HepG2 (cell line): ENCODE results near the gene KSR1. TPM values are rescaled to one million over a fixed set of nuclear protein-coding genes. Genes with fewer than 3 reads are reported as not detected.

ENCODE experiments used
- ATAC-seq: fragments of 200-7000 bp; cut with Tn5 transposase; 3 replicates; pipeline ENCODE4 v1.9.1; 2020; ENCODE audit warnings: mild to moderate bottlenecking, moderate library complexity
- BruUV-seq: library from RNA; stranded (reverse); fragments of 400-500 nt; replicated peaks from 2 replicates; lab custom pipeline; 2021; lab: Mats Ljungman, UMichigan
- CTCF ChIA-PET: fragments of 300-600 bp; formaldehyde crosslinking; extraction: SDS; loops from one replicate; lab custom pipeline; 2021; ENCODE audit warnings: low total read pairs, inconsistent platforms, low intra/inter-chr PET ratio; lab: Yijun Ruan, JAX
- POLR2A ChIA-PET: fragments of 350-600 bp; sonication (Branson Sonifier 250); formaldehyde crosslinking; loops from one replicate; lab custom pipeline; 2020; ENCODE audit warnings: antibody characterized with exemption, inconsistent platforms; lab: Yijun Ruan, JAX
- DNase-seq: peaks from one replicate; pipeline ENCODE4 v3.0.0-alpha.2; 2015; ENCODE audit warnings: low spot score
- FAIRE-seq: peaks from 3 replicates; lab custom pipeline; 2011; peaks lifted over from hg19 to GRCh38; lab: Jason Lieb, UNC
- H2AFZ ChIP-seq: one replicate; pipeline ENCODE4 v1.6.1; 2011; ENCODE audit warnings: low read length, inconsistent platforms
- H3K27ac ChIP-seq: fragments of 300-600 bp; 3 replicates; pipeline ENCODE4 v1.8.0; 2011; ENCODE audit warnings: mixed run types, mild to moderate bottlenecking, mixed read lengths, low read length, inconsistent platforms; ENCODE audit not compliant: insufficient read depth; ENCODE audit errors: extremely low read length
- H3K27me3 ChIP-seq, 2 experiments: fragments of 200-600 bp in 1 of 2; 2 replicates in 1 of 2; 3 replicates in 1 of 2; pipeline versions ENCODE4 v1.6.0 to v1.8.0; 2011; ENCODE audit warnings: low read length in 2 of 2, mild to moderate bottlenecking in 2 of 2, moderate library complexity in 2 of 2, inconsistent platforms in 1 of 2; ENCODE audit not compliant: insufficient read depth in 2 of 2, control insufficient read depth in 1 of 2
- H3K36me3 ChIP-seq, 2 experiments: fragments of 200-600 bp in 1 of 2; replicated peaks in 1 of 2; 2 replicates in 1 of 2; 3 replicates in 1 of 2; pipeline versions ENCODE4 v1.5.1 to v1.8.0; 2011; ENCODE audit warnings: low read length in 2 of 2, inconsistent platforms in 1 of 2; ENCODE audit not compliant: insufficient read depth in 2 of 2, control insufficient read depth in 1 of 2
- H3K4me1 ChIP-seq: 2 replicates; pipeline ENCODE4 v1.5.1; 2012; ENCODE audit warnings: low read length, inconsistent platforms; ENCODE audit not compliant: insufficient read depth
- H3K4me2 ChIP-seq: 2 replicates; pipeline ENCODE4 v1.6.0; 2011; ENCODE audit warnings: low read depth, low read length, inconsistent platforms
- H3K4me3 ChIP-seq, 3 experiments: fragments of 200-600 bp in 1 of 3; sonication (generic), shearing (Covaris generic) in 1 of 3; replicated peaks in 1 of 3; 2 replicates each; pipeline ENCODE4 v1.5.1; 2011 to 2016; ENCODE audit warnings: low read length in 3 of 3, inconsistent platforms in 2 of 3, low read depth in 2 of 3, mild to moderate bottlenecking in 2 of 3, control low read depth in 1 of 3, mixed read lengths in 1 of 3; ENCODE audit not compliant: insufficient read depth in 1 of 3
- H3K79me2 ChIP-seq: one replicate; pipeline ENCODE4 v1.6.1; 2011; ENCODE audit warnings: low read length, inconsistent platforms; ENCODE audit not compliant: insufficient read depth
- H3K9ac ChIP-seq: 2 replicates; pipeline ENCODE4 v1.6.0; 2011; ENCODE audit warnings: mild to moderate bottlenecking, low read depth, low read length, inconsistent platforms; ENCODE audit not compliant: insufficient read depth
- H3K9me3 ChIP-seq: 2 replicates; pipeline ENCODE4 v1.5.1; 2012; ENCODE audit warnings: mild to moderate bottlenecking, low read length
- H4K20me1 ChIP-seq: 2 replicates; pipeline ENCODE4 v1.6.0; 2011; ENCODE audit warnings: inconsistent platforms, mild to moderate bottlenecking, low read length, moderate library complexity; ENCODE audit not compliant: insufficient read depth
- CEBPB ChIP-seq: IDR thresholded peaks from 2 replicates; pipeline ENCODE4 v1.6.1; 2011; ENCODE audit warnings: low read depth, low read length, improper control_type of control experiment, borderline replicate concordance
- FOXM1 ChIP-seq: sonication (generic); formaldehyde crosslinking; IDR thresholded peaks from 2 replicates; pipeline ENCODE4 v1.5.0; 2020; ENCODE audit warnings: missing genetic modification reagents
- GATAD2A ChIP-seq: IDR thresholded peaks from 2 replicates; pipeline ENCODE4 v1.6.1; 2016
- HNF4A ChIP-seq: sonication (generic); formaldehyde crosslinking; IDR thresholded peaks from 2 replicates; pipeline ENCODE4 v1.4.0; 2020; ENCODE audit warnings: missing genetic modification reagents
- HOXA7 ChIP-seq: sonication (generic); formaldehyde crosslinking; IDR thresholded peaks from 2 replicates; pipeline ENCODE4 v1.8.1; 2022; ENCODE audit warnings: mild to moderate bottlenecking, missing genetic modification reagents, moderate library complexity
- LCORL ChIP-seq, 2 experiments: fragments of 450-650 bp in 1 of 2; sonication (generic) in 1 of 2; formaldehyde crosslinking in 1 of 2; IDR thresholded peaks; 2 replicates each; pipeline versions ENCODE4 v1.5.0 to v1.6.1; 2017 to 2020; ENCODE audit warnings: antibody characterized with exemption in 1 of 2, missing genetic modification reagents in 1 of 2
- RAD21 ChIP-seq: fragments of 450-650 bp; formaldehyde crosslinking; IDR thresholded peaks from 2 replicates; pipeline ENCODE4 v1.5.0; 2020; ENCODE audit warnings: mild to moderate bottlenecking
- RARA ChIP-seq: IDR thresholded peaks from 2 replicates; pipeline ENCODE4 v1.6.1; 2016; ENCODE audit warnings: missing genetic modification reagents, missing compliant biosample characterization
- STAG1 ChIP-seq: sonication (generic); formaldehyde crosslinking; IDR thresholded peaks from 2 replicates; pipeline ENCODE4 v1.4.0; 2020; ENCODE audit warnings: missing genetic modification reagents
- XBP1 ChIP-seq: sonication (generic); formaldehyde crosslinking; IDR thresholded peaks from 2 replicates; pipeline ENCODE4 v1.5.0; 2020; ENCODE audit warnings: missing genetic modification reagents
- ZFP1 ChIP-seq: IDR thresholded peaks from 2 replicates; pipeline ENCODE4 v1.6.1; 2016
- ZNF17 ChIP-seq: sonication (generic); formaldehyde crosslinking; IDR thresholded peaks from 2 replicates; pipeline ENCODE4 v1.5.0; 2020; ENCODE audit warnings: mild to moderate bottlenecking, missing genetic modification reagents
- ZNF619 ChIP-seq: sonication (generic); formaldehyde crosslinking; IDR thresholded peaks from 2 replicates; pipeline ENCODE4 v1.4.0; 2020; ENCODE audit warnings: mild to moderate bottlenecking, missing genetic modification reagents
- WGBS: methylation state at CpG from one replicate; pipeline ENCODE4 v1.1.6; 2017; ENCODE audit warnings: low lambda C conversion rate; 5-methylcytosine and 5-hydroxymethylcytosine counted together
- in situ Hi-C: cut with HindIII; loops from 2 replicates; pipeline ENCODE4 v1.10.0; 2017; ENCODE audit warnings: low pct_unique_long_range_greater_than_20kb; ENCODE audit not compliant: extremely low pct_ligation_motif_present
- intact Hi-C: fragments of 100-400 bp; cut with micrococcal nuclease; formaldehyde crosslinking; loops from one replicate; pipeline ENCODE4 v1.10.0; 2022; ENCODE audit not compliant: unreplicated experiment
- polyA plus RNA-seq, 8 experiments: library from polyadenylated mRNA; depleted of rRNA in 3 of 8; stranded (reverse) in 7 of 8; unstranded in 1 of 8; fragments of >200 nt; fragmentation: Illumina TruSeq in 4 of 8; extraction: Trizol in 4 of 8; gene quantifications; 2 replicates each; pipeline versions ENCODE4 v1.2.1 to v1.2.3, GENCODE V29; 2011 to 2016; ENCODE audit warnings: low read depth in 4 of 8, missing spikeins in 1 of 8, mixed read lengths in 1 of 8; ENCODE audit not compliant: insufficient read depth in 1 of 8
- total RNA-seq, 5 experiments: library from RNA; depleted of rRNA; stranded (reverse); fragments of >200 nt; fragmentation: Illumina TruSeq; extraction: Trizol; gene quantifications; 2 replicates each; pipeline ENCODE4 v1.2.3, GENCODE V29; 2016; ENCODE audit warnings: low read depth in 1 of 5
- TF ChIP-seq, protein P1 (sequence below): sonication (generic); formaldehyde crosslinking; IDR thresholded peaks from 2 replicates; pipeline ENCODE4 v1.4.0; 2020; ENCODE audit warnings: missing genetic modification reagents, mild to moderate bottlenecking, borderline replicate concordance

The KSR1 gene
- total and polyA plus RNA-seq, 2 of the 13 experiments (the other 11 are each of a cell fraction or from before 2014, with no cell fraction given) = 10.1 to 16.6 TPM

DNA sequence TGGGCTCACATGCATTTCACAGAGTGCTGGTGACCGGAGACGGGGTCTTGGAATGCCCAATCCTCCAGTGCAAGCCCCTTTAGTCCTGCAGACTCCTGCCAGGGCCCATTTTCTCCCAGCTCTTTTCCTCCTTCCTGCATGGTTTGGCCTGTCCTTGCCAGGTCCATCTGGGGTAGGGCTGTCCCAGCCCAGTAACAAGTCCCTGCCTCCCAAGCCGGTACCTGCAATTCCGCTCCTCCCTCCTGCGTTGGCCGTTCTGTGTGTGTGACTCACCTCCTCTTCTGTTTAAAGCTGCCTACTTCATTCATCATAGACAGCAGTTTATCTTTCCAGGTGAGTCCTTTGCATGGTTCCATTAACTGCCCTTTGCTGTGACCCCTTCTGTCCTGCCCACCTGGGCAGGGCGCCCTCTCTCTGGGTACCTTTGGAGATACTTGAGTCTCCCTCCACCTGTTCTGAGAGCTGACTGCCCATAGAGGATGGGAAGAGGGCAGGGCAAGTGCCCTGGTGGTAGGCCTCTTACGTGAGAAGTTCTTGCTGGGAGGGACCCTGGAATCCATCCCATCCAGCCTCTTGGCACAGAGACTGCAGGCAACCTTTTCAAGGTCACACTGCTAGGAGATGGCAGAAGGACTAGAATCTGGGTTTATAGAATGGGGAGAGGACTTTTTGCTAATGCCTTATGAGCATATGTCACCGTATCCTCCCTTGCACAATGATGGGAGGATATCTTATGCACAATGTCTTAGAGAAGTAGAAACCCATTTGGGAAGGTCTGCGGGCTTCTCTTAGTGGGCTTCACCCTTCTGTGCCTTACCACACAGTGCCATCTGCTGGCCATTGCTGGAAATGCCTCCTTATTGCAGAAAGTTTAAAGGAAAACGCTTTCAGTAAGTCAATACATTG is 145.1 kb downstream of the KSR1 start (continued):
- TF ChIP-seq RAD21 (CRISPR knock-in tag) (peak; percentile 67), STAG1 (CRISPR knock-in tag) (peak; percentile 90), LCORL (IDR thresholded peaks at IDR 0.05) (no peak), LCORL (CRISPR knock-in tag; IDR thresholded peaks at IDR 0.05) (no peak), CEBPB (no peak), ZNF619 (CRISPR knock-in tag) (no peak), GATAD2A (CRISPR knock-in tag) (0 out of 2 replicates have a peak, but pooled peaks have one; percentile 14), HNF4A (no peak), ZFP1 (no peak), XBP1 (no peak)
- TF ChIP-seq, protein P1, sequence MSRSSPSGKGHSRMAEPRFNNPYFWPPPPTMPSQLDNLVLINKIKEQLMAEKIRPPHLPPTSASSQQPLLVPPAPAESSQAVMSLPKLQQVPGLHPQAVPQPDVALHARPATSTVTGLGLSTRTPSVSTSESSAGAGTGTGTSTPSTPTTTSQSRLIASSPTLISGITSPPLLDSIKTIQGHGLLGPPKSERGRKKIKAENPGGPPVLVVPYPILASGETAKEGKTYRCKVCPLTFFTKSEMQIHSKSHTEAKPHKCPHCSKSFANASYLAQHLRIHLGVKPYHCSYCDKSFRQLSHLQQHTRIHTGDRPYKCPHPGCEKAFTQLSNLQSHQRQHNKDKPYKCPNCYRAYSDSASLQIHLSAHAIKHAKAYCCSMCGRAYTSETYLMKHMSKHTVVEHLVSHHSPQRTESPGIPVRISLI (CRISPR knock-in tag) = no peak
- TF ChIP-seq, all 625 proteins: peak for 7

DNA sequence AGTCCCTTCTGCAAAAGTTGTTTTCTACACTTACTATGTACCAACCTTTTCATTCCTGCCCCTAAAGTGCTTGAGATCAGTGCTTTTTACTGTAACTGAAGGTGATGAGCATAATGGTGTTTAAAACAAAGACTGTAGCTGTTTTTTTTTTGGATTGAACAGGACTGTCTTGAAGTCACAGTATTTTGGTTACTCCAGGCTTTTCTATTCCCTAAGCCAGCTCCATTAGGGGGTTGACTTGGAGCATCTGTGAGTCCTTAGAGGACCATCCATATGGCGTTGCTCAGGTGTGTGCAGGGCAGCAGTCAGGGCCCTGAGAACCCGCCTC is 145.7 kb downstream of the KSR1 start:
- no peak for DNase-seq
- Histone ChIP-seq H3K9me3 (no peaks in the 10 kb centered on the region), H3K9ac (no peak overlapping the region), H3K4me1 (no peaks in the 10 kb centered on the region), H3K27me3 (no peaks in the 10 kb centered on the region), H3K79me2 (no peaks in the 10 kb centered on the region), H2AFZ (no peak overlapping the region), H3K27ac (no peak overlapping the region), H4K20me1 (peaks cover 4% of the 10 kb centered on the region; the same call in 1 of the 2 replicates), H3K4me3 (no peak overlapping the region), H3K4me2 (no peak overlapping the region), H3K36me3 (peaks cover 31 to 56% of the 10 kb centered on the region in 2 experiments)
- FAIRE-seq = no peak
- WGBS = 100% methylated on average over 1 of the region's 2 CpGs
- intact Hi-C loops (loop anchor here (1.0 to 10.0 kb wide), 5 partner anchors 32 to 367 kb away; no protein-coding TSS in a partner anchor), in situ Hi-C loops (no loop called here)
- BruUV-seq = no TSS peak
- no peak for ATAC-seq
- ChIA-PET POLR2A (no interaction called here), CTCF (interaction anchor here (0.8 to 5.3 kb wide), 10 partner anchors 32 to 365 kb away, joined by 3 to 66 read pairs (median 4); partner anchors contain the start of gene KSR1)
- TF ChIP-seq ZNF17 (CRISPR knock-in tag) = no peak
- no peak for TF ChIP-seq FOXM1 (CRISPR knock-in tag)
- 0 out of 2 replicates have a peak, but pooled peaks have one; percentile 5 for TF ChIP-seq RARA (CRISPR knock-in tag)
- no peak for TF ChIP-seq HOXA7 (CRISPR knock-in tag)
